Skeletal muscle cell (primary cell): ENCODE data around the gene VAV2.

Experiments used
- DNase-seq: peaks from one replicate; pipeline ENCODE4 v3.0.0-alpha.2; 2010; ENCODE audit warnings: low read depth
- H3K4me3 ChIP-seq: 2 replicates; pipeline ENCODE4 v1.5.1; 2011; ENCODE audit warnings: low read depth, mild to moderate bottlenecking, control low read depth, low read length, moderate library complexity

The VAV2 gene

DNA sequence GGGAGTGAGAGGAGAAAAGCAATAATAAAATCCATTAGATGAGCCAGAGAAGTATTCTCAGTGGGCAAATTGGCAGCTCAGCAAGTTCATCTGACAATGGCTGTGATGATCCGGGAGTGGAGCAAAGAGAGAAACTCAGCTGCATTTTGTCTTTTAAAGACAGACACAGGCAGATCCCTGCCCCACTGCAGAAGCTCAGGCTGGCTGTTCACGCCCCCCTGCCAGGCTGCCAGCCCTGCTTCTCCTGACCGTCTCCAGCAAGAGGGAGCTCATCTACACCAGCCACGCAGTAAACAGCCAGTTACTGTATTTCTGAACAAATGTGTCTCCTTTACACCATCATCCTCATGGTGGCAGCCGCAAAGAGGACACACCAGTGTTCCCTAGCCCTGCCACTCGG is 139.7 kb downstream of the VAV2 start:
- no peak overlapping the region for H3K4me3 ChIP-seq
- DNase-seq: no peak

GRCh38 chr9:133851693-133852092 is 140.4 kb downstream of the VAV2 start:
- no peak overlapping the region for H3K4me3 ChIP-seq
- no peak for DNase-seq

GRCh38 chr9:133850937-133851336 is 141.2 kb downstream of the VAV2 start:
- DNase-seq: no peak
- no peak overlapping the region for H3K4me3 ChIP-seq

- H3K4me3 ChIP-seq: no peak overlapping the region
- DNase-seq: no peak
These were observed 142.0 kb downstream of the VAV2 start for GRCh38 chr9:133850161-133850560.

GRCh38 chr9:133849110-133849670 is 142.9 kb downstream of the VAV2 start:
- no peak overlapping the region for H3K4me3 ChIP-seq
- DNase-seq: no peak

- no peak for DNase-seq
- no peak overlapping the region for H3K4me3 ChIP-seq
These were observed 143.5 kb downstream of the VAV2 start for GRCh38 chr9:133848471-133849109.

DNA sequence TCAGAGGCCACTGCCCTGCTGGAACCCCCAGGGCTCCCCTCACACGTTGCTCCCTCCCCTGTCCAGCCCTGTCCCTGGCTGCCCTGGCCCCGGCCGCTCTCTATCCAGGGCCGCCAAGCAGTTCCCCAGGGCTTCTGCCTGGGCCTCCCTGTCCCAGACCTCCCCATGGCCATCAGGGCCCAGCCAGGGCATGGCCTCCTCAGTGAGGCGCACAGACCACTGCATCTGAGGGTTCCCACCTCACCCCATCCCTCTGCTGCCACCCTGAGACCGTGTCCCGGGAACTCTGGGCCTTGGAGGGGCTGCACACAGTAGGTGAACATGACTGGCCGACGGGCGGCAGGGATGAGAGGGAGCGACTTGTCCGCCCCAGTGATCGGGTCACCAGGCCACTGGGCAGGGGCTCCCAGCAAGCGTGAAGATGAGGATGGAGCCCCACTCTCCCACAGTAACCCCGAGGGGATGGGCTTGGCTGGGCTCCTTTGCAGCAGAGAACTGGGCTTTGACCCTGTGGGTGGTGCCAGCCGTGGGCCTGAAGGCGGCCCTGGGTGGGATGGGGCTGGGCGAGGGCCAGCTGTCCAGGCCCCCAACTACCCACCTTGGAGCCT is 145.5 kb downstream of the VAV2 start:
- H3K4me3 ChIP-seq: no peak overlapping the region
- no peak for DNase-seq

DNA sequence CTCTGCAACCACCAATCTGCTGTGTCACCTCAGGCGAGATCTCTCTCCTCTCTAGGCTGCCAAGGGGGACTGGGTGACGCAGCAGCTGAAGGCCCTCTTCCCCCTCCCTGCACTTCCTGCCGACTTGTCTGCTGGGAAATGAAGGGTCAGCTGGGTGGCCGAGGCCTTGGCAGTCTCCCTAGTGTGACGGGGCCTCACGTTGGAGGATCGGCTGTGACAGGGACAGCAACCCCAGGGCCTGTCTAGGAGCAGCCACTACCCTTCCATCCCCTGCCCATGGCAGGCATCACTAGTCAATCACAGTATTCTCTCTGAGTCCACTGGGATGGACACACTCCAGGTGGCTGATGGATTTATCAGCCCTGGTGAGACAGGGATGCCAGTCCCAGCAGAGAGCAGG is 146.7 kb downstream of the VAV2 start:
- no peak for DNase-seq

GRCh38 chr9:133844881-133845410 is 147.2 kb downstream of the VAV2 start:
- no peak for DNase-seq
- H3K4me3 ChIP-seq: no peak overlapping the region

More for the DNA sequence above, 146.7 kb downstream of the VAV2 start:
- H3K4me3 ChIP-seq: no peak overlapping the region

- H3K4me3 ChIP-seq: no peak overlapping the region
- no peak for DNase-seq
These were observed 147.7 kb downstream of the VAV2 start for GRCh38 chr9:133844398-133844784.

GRCh38 chr9:133843751-133844397 is 148.2 kb downstream of the VAV2 start:
- no peak for DNase-seq
- H3K4me3 ChIP-seq: no peak overlapping the region

- DNase-seq: no peak
- no peak overlapping the region for H3K4me3 ChIP-seq
These were observed 148.9 kb downstream of the VAV2 start for GRCh38 chr9:133843250-133843649.

DNA sequence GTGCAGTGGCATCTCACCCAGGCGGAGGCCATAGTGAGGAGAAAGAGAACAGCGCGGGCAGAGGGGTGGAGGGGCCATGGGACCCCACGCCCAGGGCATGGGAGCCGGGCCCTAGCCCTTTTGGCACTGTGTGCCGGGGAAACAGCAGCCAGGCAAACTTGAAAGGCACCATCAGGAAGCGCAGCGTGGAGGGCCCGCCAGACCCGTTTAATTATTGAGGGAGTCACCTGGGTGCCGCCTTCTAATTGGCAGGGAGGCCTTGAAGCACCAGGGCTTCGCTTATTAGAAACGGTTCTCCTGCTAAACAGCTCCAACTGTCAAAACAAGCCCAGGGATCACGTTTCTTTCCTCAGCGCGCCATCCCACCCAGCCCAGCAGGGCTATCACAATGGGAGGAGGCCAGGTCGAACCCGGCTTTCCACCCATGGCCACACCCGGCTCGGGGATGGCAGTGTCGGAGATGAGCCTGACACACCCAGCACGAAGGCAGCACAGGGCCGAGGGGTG is 149.3 kb downstream of the VAV2 start:
- no peak for DNase-seq

DNA sequence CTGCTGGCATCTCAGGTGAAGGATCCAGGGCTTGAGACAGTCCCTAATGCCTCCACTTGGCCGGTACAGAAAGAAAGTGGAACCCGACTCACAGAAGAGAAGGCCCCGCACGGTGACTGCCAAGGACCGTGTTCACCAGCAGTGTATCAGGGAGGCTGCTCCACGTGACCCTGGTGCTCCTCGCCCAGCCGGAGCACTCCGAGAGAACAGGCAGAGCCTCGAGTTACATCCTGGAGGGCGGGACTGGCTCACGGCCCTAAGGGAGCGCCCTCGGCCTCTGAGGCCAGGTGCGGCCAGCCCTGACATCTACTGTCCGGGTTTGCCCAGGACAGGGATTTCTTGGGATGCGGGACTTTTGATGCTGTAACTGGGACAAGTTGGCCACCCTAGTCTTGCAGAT is 149.9 kb downstream of the VAV2 start:
- DNase-seq: no peak
- no peak overlapping the region for H3K4me3 ChIP-seq

More for the DNA sequence above, 149.3 kb downstream of the VAV2 start:
- H3K4me3 ChIP-seq: no peak overlapping the region

DNA sequence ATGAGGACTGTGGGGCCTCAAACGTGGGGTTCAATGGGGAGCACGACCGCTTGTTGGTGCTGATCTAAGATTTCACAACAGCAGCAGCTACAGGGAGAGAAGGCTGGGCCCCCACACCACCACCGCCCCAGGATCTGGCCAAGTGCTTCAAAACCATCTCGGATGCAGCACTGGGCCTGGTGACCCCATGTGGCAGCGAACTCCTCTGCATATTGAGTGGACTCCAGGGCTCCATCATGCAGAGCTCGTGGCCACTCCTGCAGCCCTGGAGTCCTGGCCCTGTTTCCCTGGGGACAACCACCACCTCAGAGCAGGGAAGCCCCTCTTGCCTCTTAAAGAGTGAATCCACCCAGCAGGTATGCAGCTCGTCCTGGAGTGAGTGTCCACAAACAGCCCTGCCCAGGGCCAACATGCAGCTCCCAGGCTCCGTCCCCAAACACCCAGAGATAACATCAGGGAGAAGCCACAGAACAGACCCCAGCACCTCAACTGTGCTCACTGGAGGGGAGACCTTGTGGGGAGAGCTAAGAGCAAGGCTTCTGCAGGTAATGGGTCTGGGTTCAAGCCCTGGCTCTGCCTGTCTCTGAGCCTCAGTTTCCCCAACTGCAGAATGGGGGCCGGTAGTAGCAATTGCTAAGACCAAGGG is 150.8 kb downstream of the VAV2 start:
- DNase-seq: no peak
- no peak overlapping the region for H3K4me3 ChIP-seq

DNA sequence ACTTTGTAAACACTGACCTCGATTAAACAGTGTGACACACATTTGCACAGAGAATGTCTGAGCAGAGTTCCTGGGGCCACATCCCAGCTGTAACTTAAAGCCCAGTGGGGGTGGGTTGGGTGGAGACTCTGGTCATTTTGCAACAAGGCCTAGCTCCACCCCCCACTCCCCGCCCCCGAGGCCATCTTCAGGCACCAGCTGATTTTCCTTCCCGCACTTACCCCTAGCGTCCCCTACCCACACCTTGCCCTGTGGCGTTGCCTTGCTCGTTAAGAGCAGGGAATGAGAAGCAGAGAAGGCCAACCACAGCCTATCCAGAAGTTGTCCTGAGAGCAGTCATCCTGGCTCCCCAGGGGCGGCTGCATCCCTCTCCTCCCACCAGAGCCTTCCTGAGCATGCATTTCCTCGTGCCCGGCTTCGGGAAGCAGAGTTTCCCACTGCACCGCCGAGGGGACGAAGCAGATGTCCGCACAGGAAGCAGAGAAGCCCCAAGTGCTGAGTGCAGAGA is 152.2 kb downstream of the VAV2 start:
- no peak overlapping the region for H3K4me3 ChIP-seq
- DNase-seq: no peak

DNA sequence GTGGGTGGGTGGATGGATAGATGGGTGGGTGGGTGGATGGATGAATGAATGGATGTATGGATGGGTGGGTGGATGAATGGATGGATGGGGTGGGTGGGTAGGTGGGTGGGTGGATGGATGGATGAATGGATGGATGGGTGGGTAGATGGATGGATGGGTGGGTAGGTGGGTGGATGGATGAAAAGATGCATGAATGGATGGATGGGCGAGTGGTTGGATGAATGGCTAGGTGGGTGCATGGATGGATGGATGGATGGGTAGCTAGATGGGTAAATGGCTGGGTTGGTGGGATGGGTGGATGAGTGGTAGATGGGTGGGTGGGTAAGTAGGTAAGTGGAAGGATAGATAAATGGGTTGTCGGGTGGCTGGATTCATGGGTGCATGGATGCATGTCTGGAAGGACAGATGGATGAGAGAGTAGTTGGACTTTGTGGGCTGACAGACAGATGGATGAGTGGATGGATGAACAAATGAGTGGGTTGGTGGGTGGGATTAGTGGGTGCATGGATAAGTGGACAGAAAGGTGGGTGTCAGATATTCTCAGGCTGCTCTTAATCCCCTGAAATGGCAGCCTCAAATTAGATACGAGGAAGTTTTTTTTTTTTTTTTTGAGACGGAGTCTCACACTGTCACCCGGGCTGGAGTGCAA is 153.1 kb downstream of the VAV2 start:
- no peak for DNase-seq
- H3K4me3 ChIP-seq: no peak overlapping the region

GRCh38 chr9:133837627-133838597 is 154.2 kb downstream of the VAV2 start:
- no peak overlapping the region for H3K4me3 ChIP-seq
- no peak for DNase-seq
